ENCODE measurements around the gene RASGRP2.
A peak's percentile ranks its signal among the peaks of the same experiment; 100 is the strongest.

RASGRP2 gene

DNA sequence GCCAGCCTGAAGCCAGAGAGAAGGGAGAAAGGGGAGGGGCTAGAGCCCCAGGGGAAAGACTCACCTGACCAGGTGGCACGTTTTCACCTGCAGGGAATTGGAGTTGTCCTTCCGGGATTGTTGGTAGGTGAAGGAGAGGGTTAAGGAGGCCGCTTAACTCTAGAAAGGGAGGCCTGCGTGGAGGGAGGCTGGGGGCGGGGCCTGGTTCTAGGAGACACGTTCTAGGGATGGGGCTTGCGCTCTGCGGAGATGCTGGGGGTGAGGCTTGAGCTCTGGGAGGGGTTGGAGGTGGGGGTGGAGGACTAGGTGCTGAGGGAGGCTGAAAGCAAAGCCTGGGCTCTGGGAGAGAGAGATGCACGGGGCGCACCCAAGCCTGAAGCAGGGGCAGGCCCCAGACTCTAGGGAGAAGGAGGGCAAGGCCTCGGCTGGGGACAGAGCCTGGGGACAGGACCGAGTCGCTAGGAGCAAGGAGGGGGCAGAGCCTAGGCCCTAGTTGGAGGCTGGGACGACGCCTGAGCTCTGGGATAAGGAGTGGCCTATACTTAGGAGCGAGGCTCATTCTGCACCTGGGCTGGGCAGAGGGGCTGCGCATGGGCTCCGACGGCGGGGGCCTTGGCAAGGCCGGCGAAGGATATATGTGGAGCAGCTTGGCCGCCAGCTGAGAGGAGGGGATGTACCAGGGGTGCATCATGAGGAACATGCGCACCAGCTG, 2.4 kb downstream of the RASGRP2 start:
- no peak for DNase-seq (ENCODE audit: low read depth in 2 of 2)

DNA sequence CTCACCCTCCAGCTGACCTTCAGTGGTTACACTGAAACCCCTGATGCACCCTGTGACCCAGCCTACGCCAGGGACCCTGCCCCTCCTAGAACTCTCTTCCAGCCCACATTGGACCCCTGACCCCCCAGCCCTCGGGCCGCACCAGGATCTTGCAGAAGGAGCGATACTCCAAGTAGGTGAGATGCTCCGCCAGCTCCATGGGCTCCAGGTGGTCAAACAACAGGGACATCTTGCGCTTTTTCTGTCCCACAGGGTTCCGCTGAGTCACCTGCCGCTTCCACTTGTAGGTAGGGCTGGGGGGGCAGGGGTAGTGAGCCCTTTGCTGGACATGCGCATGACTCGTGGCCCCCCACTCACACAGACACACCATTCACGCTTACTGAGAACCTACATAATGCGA, 4.1 kb downstream of the RASGRP2 start:
- no peak for DNase-seq (ENCODE audit: low read depth in 2 of 2)

DNA sequence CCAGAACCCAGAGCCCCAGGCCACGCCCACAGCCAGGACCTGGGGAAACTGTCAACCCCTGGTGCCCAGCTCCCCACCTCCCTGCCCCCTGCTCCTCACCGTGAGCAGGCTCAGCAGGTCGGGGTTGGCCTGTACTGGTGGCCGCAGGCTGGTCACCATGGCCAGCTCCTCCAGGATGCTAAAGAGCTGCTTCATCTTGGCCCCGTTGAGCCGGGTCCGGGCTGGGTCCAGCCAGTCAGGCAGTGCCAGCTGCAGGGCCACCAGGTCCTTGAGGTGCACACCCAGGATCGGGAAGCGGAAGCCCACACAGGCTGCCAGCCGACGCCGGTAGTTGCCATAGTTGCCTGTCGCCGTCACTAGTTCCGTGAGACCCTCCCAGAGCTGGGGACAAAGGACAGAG, 7.3 kb downstream of the RASGRP2 start:
- no peak for DNase-seq (ENCODE audit: low read depth in 2 of 2)

DNA sequence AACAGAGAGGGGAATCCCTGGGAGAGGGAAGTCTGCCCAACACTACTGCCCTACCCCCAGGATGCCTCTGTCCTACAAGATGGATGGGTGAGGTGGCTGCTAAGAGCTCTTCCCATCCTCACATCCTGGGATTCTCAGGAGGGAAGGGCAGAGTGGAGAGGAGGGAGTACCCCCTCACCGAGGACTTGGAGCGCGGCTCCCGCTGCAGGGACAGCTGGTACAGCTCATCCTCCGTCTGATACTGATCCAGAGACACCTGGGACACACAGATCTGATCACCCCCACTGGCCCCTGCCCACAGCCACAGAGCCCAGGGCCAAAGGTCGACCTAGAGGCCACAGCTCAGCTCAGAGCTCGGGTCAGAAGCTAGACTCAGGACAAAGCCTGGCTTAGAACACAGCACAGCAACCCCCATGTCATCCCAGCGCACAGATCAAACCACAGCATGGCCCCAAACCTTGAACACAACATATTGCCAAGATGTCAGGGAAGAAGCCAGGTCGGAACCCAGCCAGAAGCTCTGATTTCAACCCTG, 8.2 kb downstream of the RASGRP2 start:
- DNase-seq (ENCODE audit: low read depth in 2 of 2) = no peak

DNA sequence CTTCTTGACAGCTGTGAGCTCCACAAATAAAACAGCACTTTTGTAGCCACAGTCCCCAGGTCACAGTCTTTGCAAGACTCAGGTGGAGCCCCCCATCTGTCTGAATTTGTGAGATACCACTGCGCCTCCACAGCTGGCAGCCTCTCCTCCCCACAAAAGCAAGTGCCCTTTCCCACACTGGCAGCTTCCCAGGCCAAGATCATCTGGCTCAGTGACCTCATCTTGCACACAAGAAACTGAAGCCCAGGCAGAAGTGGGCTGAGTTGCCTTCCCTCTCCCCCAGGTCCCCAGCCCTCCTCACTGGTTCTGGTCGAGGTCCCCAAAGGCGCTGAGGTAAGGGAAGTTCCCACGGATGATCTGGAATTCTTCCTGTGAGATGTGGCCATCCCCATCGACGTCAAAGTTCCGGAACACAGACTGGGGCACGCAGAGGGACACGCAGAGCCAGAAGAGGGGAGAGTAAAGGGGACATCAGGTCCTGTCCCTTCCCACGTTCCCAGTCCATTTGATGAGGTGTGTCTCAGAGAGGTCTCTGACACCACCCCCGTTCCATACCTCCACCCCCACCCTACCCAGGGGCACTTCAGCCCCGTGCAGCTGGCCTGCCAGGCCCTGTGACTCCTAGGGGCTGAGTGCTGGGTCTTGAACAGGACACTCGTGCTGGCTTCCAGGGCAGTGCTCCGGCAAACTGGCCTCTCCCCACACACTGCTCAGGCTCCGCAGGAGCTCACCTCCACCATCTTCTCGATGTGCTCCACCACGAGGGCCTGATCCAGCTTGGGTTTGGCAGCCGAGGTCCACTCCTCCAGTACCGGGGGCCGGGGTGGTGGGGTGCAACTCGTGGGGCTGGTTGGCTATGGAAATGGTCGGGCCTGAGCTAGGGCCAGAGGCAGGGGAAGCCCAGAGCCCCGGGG, 8.9 kb downstream of the RASGRP2 start:
- no peak for DNase-seq (ENCODE audit: low read depth in 2 of 2)

DNA sequence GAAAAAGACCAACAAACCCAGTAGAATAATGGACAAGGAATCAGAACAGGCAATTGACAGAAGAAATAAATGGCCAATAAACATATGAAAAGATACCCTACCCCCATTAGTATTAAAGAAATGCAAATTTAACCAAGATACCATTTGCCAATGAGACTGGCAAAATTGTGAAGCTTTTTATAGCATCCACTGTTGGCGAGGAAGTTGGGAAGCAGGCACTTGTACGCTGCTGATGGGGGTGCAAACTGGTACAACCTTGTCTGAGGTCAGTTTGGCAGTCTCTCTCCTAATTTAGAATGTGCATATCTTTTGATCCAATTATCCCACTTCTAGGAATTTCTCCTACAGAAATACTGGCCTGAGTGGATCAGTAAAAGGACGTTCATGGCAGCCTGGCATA, 12.3 kb downstream of the RASGRP2 start:
- no peak for DNase-seq (ENCODE audit: low read depth in 2 of 2)

DNA sequence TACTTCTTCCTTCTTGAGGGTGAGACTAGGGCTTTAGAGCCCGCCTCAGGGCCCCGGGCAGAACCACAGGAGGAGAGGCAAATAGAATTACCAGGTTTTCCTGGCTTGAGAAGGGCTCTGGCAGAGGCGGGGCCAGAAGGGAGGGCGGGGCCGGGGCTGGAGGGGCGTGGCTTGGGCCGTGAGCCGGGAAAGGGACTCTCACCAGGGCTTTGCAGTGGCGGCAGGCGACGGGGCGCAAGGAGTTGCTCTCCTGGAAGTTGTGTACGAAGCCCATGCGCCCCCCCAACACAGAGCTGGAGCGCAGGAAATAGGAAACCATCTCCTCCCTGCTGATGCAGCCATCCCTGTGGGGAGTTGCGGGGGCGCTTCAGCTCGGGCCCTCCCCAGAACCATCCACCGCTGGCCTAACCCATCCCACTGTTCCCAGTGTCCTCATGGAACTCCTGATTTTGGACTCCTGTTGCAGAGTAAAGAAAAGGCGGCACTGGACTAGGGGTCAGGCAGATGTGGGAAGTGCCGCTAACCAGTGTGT, 14.0 kb downstream of the RASGRP2 start:
- DNase-seq (ENCODE audit: low read depth in 2 of 2) = peak in 1 of 2 donors; percentile 28

DNA sequence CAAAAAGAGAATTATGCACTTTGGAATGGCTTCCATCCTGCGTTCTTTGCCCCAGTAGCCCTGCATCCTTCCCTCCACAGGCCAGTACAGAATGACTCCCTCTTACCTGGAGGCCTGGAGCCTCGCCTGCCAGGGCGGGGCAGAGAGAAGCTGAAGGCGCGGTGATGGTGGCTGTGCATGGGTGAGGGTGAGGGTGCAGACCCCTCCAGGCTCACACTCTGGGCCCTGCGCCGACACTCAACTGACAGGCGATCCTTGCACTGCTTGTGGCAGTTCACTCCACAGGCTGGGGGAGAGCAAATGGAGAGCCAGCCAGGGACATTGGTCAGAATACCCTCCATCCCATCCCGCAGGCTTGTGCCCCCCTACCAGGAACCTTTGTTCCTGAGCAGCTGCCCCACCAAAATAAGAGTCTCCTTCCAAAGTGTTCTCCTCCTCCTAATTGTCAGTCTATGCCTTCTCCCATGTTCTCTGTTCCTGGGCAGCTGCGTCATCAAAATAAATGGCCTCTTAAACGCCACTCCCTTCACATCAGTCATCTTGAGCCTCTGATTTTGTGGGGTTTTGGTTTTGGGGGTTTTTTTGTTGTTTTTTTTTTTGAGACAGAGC, 15.1 kb downstream of the RASGRP2 start:
- no peak for DNase-seq (ENCODE audit: low read depth in 2 of 2)

DNA sequence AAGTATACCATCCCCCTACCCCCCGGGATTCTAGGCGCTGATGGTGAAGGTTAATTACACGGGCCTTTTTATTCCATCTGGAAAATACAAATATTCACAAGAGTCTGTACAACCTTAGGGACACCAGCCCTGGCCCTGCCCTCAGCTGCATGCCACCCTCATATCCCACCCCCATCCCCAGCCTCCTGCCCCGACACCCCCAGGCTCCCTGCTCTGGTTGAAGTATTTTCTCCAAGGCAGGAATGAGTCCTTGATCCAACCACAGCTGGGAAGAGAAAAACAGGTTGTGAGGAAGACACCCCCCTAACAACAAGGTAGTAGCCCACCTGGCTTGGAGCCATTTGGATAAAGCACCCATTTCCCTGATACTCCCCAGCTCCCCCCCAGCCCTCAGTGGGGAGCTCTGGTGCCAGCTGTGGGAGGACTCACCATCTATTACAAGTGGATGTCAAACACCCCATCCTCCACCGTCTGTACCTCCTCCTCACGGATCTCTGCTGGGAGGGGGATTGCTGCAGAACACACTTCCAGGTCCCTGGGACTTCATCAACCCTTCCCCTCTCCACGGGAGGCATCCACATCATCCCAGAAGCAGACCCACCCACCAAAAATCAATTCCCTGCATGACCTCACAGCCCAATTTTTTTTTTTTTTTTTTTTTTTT, 16.9 kb downstream of the RASGRP2 start:
- no peak for DNase-seq (ENCODE audit: low read depth in 2 of 2)

DNA sequence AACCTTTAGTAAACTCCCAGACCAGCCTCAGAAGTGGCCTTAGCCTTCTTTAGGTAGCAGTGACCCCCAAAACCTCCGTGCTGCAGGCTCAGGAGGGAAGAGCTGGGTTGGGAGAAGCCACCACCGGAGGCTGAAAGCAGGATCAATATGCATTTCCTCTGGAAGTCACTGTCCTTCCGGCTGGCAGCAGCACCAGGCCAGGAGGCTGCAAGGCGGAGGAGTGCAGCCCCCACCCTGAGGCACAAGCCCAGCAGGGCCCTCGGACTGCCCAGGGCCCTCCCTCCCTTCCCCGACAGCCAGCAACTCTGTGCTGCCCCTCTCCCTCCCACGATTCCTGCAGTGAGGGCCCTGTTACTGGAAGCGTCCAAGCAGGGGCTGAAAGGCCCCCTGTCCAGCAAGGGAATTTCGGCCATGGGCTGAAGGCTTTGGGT, 17.7 kb downstream of the RASGRP2 start:
- no peak for DNase-seq (ENCODE audit: low read depth in 2 of 2)

DNA sequence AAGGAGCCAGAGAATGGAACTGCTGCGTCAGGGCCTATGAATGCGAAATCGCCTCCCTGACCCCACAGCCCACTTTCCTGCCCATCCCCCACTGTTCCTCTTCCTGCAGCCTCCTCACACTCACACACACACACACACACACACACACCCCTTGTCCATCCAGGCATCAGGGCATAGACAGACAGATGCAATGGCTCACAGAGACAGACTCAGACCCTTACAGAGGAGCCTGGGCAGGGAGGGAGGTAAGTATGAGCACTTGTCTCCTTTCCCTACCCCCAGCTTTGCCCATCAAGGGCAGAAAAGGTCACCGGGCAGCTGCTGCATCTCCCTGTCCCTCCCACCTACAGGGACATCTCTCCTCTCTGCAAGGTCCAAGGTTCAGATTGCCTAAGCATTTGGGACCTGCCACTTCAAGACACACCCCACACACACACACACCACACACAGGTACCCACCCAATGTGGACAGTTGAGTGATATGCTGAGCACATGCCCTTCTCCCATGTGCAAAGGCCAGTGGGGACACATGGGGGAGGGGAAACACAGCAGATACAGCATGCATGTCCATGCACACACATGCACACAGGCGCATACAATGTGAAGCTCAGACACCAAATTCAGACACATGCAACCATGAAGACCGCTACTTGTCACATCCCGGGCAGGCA, 18.9 kb downstream of the RASGRP2 start:
- DNase-seq (ENCODE audit: low read depth in 2 of 2) = no peak

DNA sequence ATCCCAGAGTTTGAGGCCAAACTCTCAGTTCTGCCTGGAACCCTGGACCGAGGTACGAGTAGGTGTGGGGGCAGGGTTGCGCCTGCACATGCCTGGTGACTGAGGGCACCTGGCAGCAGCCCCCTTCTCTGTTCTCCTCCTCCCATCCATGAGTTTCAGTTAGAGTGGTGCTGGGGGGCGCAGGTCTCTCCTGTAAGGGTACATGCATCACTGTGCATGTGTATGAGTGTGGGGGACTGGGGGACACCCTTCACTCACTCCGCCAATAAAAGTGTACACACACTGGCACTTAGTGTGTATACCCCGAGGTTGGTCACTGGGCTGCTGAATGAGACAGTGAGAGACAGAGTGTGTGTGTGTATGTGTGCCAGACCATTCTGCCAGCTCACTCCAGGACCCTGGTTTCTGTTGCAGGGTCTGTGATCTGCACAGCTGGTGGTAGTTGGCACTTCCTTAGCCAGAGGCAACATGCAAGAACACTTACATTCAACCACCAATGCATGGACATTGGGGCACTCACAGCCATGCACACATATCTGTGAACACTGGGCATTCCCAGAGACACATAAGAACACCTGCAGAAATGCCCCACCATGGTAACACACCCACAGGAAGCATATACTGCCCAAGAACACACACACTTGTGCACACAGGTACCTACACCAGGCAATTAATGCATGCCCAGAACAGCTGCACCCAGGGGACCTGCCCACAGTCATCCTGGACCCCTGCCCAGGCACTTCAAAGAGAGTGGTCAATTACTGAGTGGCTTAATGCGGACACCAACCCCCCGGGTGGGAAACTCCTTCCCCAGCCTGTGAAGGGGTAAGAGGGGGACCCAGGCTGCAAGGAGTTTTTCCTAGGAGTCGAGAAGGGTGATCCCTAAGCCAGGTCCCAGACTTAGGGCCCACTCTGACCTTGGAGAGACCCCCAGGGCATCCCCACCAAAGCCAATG, 19.8 kb downstream of the RASGRP2 start:
- DNase-seq (ENCODE audit: low read depth in 2 of 2) = no peak

DNA sequence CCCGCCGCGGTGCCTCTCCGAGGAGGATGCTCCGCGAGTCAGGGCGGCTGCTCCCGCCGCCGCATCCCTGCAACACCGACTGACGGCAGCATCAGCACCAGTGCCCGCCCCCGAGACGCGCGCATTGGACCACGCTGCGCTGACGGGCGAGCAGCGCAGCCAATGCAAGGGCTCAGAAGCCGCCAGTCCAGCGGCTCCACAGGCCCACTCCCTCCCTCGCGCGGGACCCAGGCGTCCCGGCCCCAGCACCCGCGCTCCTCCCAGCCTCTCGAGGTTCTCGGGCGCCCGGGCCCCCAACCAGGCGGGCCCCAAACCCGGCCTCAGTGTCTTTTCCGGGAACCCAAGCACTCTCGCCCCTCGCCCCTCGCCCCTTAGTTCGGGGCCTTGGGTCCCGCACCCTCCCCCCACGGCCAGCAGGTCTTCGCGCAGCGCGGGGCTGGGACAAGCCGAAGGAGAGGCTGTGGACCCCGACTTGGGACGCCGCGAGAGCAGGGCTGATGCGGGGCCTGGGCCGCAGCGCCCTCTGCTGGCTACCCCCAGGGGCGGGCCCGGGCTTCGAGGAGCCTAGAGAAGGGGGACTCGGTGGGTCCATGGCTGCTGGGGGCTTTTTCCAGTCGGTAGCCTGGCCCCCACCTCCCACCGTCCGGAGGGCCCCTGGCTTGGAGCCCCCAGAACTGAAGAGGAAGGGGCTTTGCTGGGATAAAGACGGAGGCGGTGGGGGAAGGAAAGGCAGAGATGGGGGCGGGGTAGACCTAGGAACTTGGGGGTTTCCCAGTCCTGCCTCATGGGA, 20.6 kb downstream of the RASGRP2 start, which contains the start of gene NRXN2:
Gene NRXN2, minus strand, starts transcription at position 81 of the 790 bp plus-strand sequence. CDS start 9,498 bp downstream, outside the sequence.
- DNase-seq (ENCODE audit: low read depth in 2 of 2) = peak; percentile 80 to 81

DNA sequence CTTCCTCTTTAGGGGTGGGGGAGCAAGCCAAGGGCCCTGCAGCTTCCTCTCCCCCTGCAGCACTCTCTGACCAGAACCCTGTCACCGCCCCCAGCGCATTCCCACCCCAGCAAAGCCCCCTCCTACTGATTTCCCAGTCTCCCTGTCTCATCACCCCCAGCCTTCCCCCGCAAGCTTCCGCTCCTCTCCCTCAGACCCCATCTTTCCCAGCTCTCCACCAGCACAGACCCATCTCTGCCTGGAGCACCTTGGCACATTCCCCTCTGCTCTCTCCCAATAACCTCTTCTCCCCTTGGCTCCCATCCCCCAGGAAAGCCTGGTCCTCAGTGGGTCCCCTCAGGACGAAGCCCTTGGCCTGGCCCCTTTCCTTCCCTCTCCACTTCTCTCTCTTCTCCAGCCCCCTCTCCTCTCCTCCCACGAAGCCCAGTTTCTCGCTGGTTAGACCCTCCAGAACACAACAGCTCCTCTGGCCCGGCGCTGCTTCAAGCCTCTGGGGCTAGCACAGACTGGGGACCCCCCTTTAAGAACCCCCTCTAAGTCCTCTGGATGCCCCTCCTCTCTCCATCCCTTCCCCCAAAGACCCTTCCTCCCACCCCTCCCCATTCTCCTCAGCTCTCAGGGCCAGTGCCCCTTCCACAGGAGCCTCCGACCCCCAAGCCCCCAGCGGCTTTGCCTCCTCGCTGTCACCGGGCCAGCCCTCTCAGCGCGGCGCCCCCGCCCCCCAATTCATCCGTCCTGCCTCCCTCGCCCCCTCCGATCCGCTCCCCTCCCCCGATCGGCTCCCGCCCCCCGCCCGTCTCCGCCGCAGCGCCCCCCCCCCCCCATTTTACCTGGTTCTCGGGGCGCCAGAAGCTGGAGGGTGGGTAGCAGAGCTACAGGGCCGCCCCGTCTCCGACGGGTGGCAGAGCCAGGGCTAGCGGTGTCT, 21.5 kb downstream of the RASGRP2 start:
- DNase-seq (ENCODE audit: low read depth in 2 of 2) = no peak

DNA sequence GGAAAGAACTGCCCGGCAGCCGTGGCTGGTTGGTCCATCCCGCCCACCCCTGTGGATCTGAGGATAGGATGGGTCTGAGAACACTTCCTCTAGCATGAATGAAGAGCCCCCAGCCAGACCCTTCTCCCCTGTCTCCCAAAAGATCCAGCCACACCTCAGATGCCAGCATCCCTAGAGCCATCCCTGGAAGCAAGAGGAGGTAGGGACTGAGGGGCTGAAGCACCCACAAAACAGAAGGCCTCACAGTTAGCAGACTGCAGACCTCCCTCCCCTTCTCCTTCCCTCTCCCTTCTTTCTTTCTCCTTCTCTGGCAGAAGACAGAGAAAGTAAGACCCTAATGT, 22.6 kb downstream of the RASGRP2 start:
- no peak for DNase-seq (ENCODE audit: low read depth in 2 of 2)

DNA sequence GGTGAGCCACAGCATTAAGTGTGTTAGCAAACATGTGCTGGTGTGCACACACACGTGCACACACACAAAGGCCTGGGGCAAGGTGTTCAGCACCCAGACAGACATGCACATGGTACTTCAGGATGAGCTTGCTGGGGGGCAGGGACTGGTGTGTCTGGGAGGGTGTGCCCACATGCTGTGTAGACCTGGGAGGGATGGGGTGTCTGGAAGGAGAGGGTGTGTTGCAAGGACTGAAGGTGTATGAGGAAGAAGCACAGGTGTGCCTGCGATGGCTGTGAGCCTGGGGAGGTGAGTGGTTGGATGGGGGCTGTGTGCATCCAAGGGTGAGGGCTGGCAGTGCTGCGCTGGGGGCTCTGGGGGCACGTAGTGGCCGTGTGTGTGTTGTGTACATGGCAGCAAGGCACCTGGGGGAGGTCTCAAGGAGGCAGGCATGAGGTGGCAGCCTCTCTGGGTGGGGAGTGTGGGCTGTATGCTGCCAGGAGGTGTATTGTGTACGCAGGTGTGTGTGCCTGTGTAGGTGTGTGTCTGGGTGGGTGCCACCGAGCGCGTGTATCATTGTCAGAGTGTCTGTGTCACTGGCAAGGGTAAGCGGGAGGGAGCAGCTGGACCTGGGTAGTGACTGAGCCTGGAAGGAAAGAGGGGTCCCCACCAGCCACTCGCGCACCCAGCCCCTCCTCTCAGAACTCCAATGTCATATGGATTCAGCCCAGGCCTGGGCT, 23.1 kb downstream of the RASGRP2 start:
- DNase-seq (ENCODE audit: low read depth in 2 of 2) = no peak

DNA sequence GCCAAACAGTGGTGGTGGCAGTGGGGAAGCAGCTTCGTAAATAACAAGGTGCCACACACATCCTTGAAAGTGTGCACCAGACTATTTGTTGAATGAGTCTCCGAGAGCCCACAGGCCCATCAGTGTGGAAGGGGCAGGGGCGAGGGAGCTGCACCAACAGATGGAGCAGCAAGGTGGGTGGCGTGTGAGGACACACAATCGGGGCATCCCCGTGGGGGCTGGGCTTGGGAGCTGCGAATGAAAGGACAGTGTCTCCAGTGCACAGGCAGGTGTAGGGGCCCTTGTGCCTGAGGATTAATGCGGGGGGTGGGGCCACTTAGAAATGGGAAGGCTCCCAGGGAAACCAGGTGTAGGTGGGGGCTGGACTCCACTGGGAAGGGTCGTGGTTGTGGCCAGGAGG, 23.8 kb downstream of the RASGRP2 start:
- no peak for DNase-seq (ENCODE audit: low read depth in 2 of 2)

Measured in stimulated activated CD8-positive, alpha-beta memory T cell treated with anti-CD3 and anti-CD28 coated beads, Interleukin-2, amount 100 ng/mL, for 48 hours (primary cell).